ENCODE results near the gene IMPDH2.

The IMPDH2 gene

DNA sequence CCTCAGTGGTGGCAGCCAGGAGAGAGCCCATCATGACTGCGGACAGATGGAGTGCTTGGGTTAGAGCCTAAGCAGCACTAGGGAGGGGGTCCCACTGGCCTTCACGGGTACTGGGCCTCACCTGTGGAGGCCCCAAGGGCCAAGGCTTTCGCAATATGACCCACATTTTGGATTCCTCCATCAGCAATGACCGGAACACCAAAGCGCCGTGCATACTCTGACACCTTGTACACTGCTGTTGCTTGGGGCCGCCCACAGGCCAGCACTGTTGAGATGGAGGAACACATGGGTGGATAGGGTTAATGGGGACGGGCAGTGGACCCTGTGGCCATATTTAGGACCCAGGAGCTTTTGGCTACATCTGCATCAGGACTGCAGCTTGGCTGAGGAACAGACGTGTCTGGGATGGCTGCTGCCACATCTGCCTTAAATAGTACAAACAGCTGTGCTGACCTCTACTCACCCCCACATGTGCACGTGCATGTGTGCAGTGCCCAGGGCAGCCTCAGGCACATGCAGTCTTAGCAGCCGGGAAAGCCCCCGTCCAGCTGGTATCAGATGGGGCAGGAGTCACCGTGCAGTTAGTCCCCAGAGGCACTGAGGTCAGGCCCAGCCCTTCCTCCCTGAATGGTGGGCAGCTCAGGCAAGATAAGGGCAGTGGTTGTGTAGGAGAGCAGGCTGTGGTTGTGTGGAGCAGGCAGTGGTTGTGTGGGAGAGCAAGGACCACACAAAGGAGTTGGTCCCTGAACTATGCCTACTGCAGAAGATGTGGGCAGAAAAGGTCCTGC is 4.0 kb downstream of the IMPDH2 start:
- DNase-seq (ENCODE audit: low read depth in 1 of 2, low spot score in 1 of 2) = peak; percentile 63 to 70
- Histone ChIP-seq H3K27ac (replicated peaks) (no peak overlapping the region), H3K27me3 (ENCODE audit: insufficient read depth, poor library complexity, severe bottlenecking) (no peaks in the 10 kb centered on the region), H3K4me3 (replicated peaks; ENCODE audit: insufficient read depth, low read length) (no peak overlapping the region)
- TF ChIP-seq POLR2AphosphoS5 (IDR thresholded peaks at IDR 0.05; ENCODE audit: low read depth) (peak; percentile 98), REST (IDR thresholded peaks at IDR 0.05; ENCODE audit: insufficient replicate concordance, low read depth) (no peak), SPI1 (IDR thresholded peaks at IDR 0.05; ENCODE audit: borderline replicate concordance, low read depth) (peak; percentile 4; the same call in 1 of the 2 replicates)

- Histone ChIP-seq H3K27ac (replicated peaks) (no peak overlapping the region), H3K27me3 (ENCODE audit: insufficient read depth, poor library complexity, severe bottlenecking) (no peaks in the 10 kb centered on the region), H3K4me3 (replicated peaks; ENCODE audit: insufficient read depth, low read length) (no peak overlapping the region)
- TF ChIP-seq REST (IDR thresholded peaks at IDR 0.05; ENCODE audit: insufficient replicate concordance, low read depth) (no peak), POLR2AphosphoS5 (IDR thresholded peaks at IDR 0.05; ENCODE audit: low read depth) (no peak), GABPA (IDR thresholded peaks at IDR 0.05; ENCODE audit: low read depth) (no peak), SPI1 (IDR thresholded peaks at IDR 0.05; ENCODE audit: borderline replicate concordance, low read depth) (no peak)
- TF ChIP-seq, protein P1, sequence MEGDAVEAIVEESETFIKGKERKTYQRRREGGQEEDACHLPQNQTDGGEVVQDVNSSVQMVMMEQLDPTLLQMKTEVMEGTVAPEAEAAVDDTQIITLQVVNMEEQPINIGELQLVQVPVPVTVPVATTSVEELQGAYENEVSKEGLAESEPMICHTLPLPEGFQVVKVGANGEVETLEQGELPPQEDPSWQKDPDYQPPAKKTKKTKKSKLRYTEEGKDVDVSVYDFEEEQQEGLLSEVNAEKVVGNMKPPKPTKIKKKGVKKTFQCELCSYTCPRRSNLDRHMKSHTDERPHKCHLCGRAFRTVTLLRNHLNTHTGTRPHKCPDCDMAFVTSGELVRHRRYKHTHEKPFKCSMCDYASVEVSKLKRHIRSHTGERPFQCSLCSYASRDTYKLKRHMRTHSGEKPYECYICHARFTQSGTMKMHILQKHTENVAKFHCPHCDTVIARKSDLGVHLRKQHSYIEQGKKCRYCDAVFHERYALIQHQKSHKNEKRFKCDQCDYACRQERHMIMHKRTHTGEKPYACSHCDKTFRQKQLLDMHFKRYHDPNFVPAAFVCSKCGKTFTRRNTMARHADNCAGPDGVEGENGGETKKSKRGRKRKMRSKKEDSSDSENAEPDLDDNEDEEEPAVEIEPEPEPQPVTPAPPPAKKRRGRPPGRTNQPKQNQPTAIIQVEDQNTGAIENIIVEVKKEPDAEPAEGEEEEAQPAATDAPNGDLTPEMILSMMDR (IDR thresholded peaks at IDR 0.05; ENCODE audit: insufficient read depth, low read length) = no peak
- no peak for DNase-seq (ENCODE audit: low read depth in 1 of 2, low spot score in 1 of 2)
Measured at GRCh38 chr3:49024449-49024848, 4.7 kb downstream of the IMPDH2 start.

- H3K4me3 ChIP-seq (replicated peaks; ENCODE audit: insufficient read depth, low read length) = no peak overlapping the region
- H3K27ac ChIP-seq (replicated peaks) = no peak overlapping the region
- H3K27me3 ChIP-seq (ENCODE audit: insufficient read depth, poor library complexity, severe bottlenecking) = no peaks in the 10 kb centered on the region
- TF ChIP-seq POLR2AphosphoS5 (IDR thresholded peaks at IDR 0.05; ENCODE audit: low read depth) (peak; percentile 23; the same call in 1 of the 2 replicates), SPI1 (IDR thresholded peaks at IDR 0.05; ENCODE audit: borderline replicate concordance, low read depth) (no peak)
- TF ChIP-seq, protein P1 (IDR thresholded peaks at IDR 0.05; ENCODE audit: insufficient read depth, low read length) = no peak
- DNase-seq (ENCODE audit: low read depth in 1 of 2, low spot score in 1 of 2) = no peak
Measured at GRCh38 chr3:49023775-49024174, 5.4 kb downstream of the IMPDH2 start.

- TF ChIP-seq, protein P1 (IDR thresholded peaks at IDR 0.05; ENCODE audit: insufficient read depth, low read length) = no peak
- TF ChIP-seq GABPA (IDR thresholded peaks at IDR 0.05; ENCODE audit: low read depth) = no peak
- TF ChIP-seq REST (IDR thresholded peaks at IDR 0.05; ENCODE audit: insufficient replicate concordance, low read depth) = no peak
- TF ChIP-seq POLR2AphosphoS5 (IDR thresholded peaks at IDR 0.05; ENCODE audit: low read depth) = no peak; the same call in 1 of the 2 replicates
- TF ChIP-seq SPI1 (IDR thresholded peaks at IDR 0.05; ENCODE audit: borderline replicate concordance, low read depth) = no peak
- DNase-seq (ENCODE audit: low read depth in 1 of 2, low spot score in 1 of 2) = peak in 1 of 2 experiments; percentile 37
- Histone ChIP-seq H3K4me3 (replicated peaks; ENCODE audit: insufficient read depth, low read length) (peak overlapping the region; percentile 80), H3K27me3 (ENCODE audit: insufficient read depth, poor library complexity, severe bottlenecking) (no peaks in the 10 kb centered on the region), H3K27ac (replicated peaks) (peak overlapping the region; percentile 99)
Measured at GRCh38 chr3:49022688-49023171, 6.5 kb downstream of the IMPDH2 start.

Measured in HL-60 (cell line).